GM23338 (cell line): ENCODE measurements around the gene GALNT13. TPM values are rescaled to one million over a fixed set of nuclear protein-coding genes. Genes with fewer than 3 reads are reported as not detected.

Experiments used
- ATAC-seq: fragments of 200-7000 bp; cut with Tn5 transposase; 3 replicates; pipeline ENCODE4 v1.9.1; 2020
- DNase-seq: peaks from one replicate; pipeline ENCODE4 v3.0.0-alpha.2; 2015; ENCODE audit warnings: low spot score
- H2AFZ ChIP-seq: fragments of 200-600 bp; sonication (generic); 2 replicates; pipeline ENCODE4 v1.8.0; 2016; ENCODE audit warnings: antibody characterized with exemption, mild to moderate bottlenecking, moderate library complexity
- H3F3A ChIP-seq: fragments of 200-600 bp; sonication (generic); replicated peaks from 2 replicates; pipeline ENCODE4 v1.8.0; 2017; ENCODE audit warnings: antibody characterized with exemption, mixed run types, low read depth
- H3K27ac ChIP-seq: fragments of 200-600 bp; sonication (generic); 2 replicates; pipeline ENCODE4 v1.6.1; 2016; ENCODE audit warnings: low read depth
- H3K27me3 ChIP-seq: fragments of 200-600 bp; sonication (generic); 2 replicates; pipeline ENCODE4 v1.8.0; 2016; ENCODE audit warnings: mild to moderate bottlenecking, mixed run types, moderate library complexity; ENCODE audit not compliant: insufficient read depth
- H3K36me3 ChIP-seq: fragments of 200-600 bp; sonication (generic); 2 replicates; pipeline ENCODE4 v1.8.0; 2016; ENCODE audit warnings: mild to moderate bottlenecking; ENCODE audit not compliant: insufficient read depth
- H3K4me1 ChIP-seq: fragments of 200-600 bp; sonication (generic); 2 replicates; pipeline ENCODE4 v1.8.0; 2016; ENCODE audit warnings: mild to moderate bottlenecking, moderate library complexity; ENCODE audit not compliant: insufficient read depth
- H3K4me2 ChIP-seq: fragments of 200-600 bp; sonication (generic); 2 replicates; pipeline ENCODE4 v1.7.1; 2017; ENCODE audit warnings: mixed run types
- H3K4me3 ChIP-seq: fragments of 200-600 bp; sonication (generic); 2 replicates; pipeline ENCODE4 v1.6.1; 2016; ENCODE audit warnings: mixed run types
- H3K79me2 ChIP-seq: fragments of 200-600 bp; sonication (generic); replicated peaks from 2 replicates; pipeline ENCODE4 v1.8.0; 2017; ENCODE audit warnings: mild to moderate bottlenecking; ENCODE audit not compliant: insufficient read depth
- H3K9me2 ChIP-seq: fragments of 200-600 bp; sonication (generic); 2 replicates; pipeline ENCODE4 v1.8.0; 2017; ENCODE audit not compliant: insufficient read depth
- H4K20me1 ChIP-seq: fragments of 200-600 bp; sonication (generic); replicated peaks from 2 replicates; pipeline ENCODE4 v1.8.0; 2017; ENCODE audit warnings: mild to moderate bottlenecking; ENCODE audit not compliant: insufficient read depth
- H3K27ac Mint-ChIP-seq: 2 replicates; pipeline ENCODE4 v1.8.0; 2020; ENCODE audit warnings: inconsistent platforms, mild to moderate bottlenecking, moderate library complexity, mixed read lengths
- H3K27me3 Mint-ChIP-seq: 3 replicates; pipeline ENCODE4 v1.8.0; 2022; ENCODE audit warnings: low read depth, mild to moderate bottlenecking, moderate library complexity, mixed read lengths, inconsistent platforms; ENCODE audit not compliant: insufficient read depth, poor library complexity
- H3K36me3 Mint-ChIP-seq: 3 replicates; pipeline ENCODE4 v1.8.0; 2021; ENCODE audit warnings: low read depth, mild to moderate bottlenecking, inconsistent platforms, moderate library complexity, mixed read lengths
- H3K4me1 Mint-ChIP-seq: 3 replicates; pipeline ENCODE4 v1.8.0; 2020; ENCODE audit warnings: mild to moderate bottlenecking, inconsistent platforms, mixed read lengths
- H3K4me3 Mint-ChIP-seq: 3 replicates; pipeline ENCODE4 v1.8.0; 2021; ENCODE audit warnings: moderate library complexity, mild to moderate bottlenecking, inconsistent platforms, mixed read lengths
- H3K9me3 Mint-ChIP-seq: 3 replicates; pipeline ENCODE4 v1.8.0; 2020; ENCODE audit warnings: moderate library complexity, mild to moderate bottlenecking, inconsistent platforms, mixed read lengths
- CREB1 ChIP-seq: fragments of 250-450 bp; sonication (Bioruptor Pico); IDR thresholded peaks from 2 replicates; pipeline ENCODE4 v1.5.0; 2020; ENCODE audit warnings: low read depth, mild to moderate bottlenecking, moderate library complexity
- CTCF ChIP-seq, 2 experiments: fragments of 200-600 bp in 1 of 2; sonication (generic) in 1 of 2; conservative IDR thresholded peaks; 2 replicates each; pipeline versions ENCODE4 v1.5.1 to v1.6.1; 2016 to 2017; ENCODE audit warnings: antibody characterized with exemption in 2 of 2, low read depth in 2 of 2, mild to moderate bottlenecking in 2 of 2, moderate library complexity in 1 of 2
- EZH2 ChIP-seq: fragments of 200-600 bp; sonication (generic); IDR thresholded peaks from one replicate; pipeline ENCODE4 v1.8.0; 2017; ENCODE audit warnings: antibody characterized with exemption, mild to moderate bottlenecking, low read depth; ENCODE audit not compliant: unreplicated experiment
- EZH2phosphoT487 ChIP-seq: fragments of 200-600 bp; sonication (generic); IDR thresholded peaks from one replicate; pipeline ENCODE4 v1.8.1; 2018; ENCODE audit warnings: antibody characterized with exemption; ENCODE audit not compliant: unreplicated experiment
- JUNB ChIP-seq: IDR thresholded peaks from one replicate; pipeline ENCODE4 v1.6.1; 2016; ENCODE audit warnings: antibody characterized with exemption; ENCODE audit not compliant: unreplicated experiment
- NANOG ChIP-seq: IDR thresholded peaks from 2 replicates; pipeline ENCODE4 v1.6.1; 2016; ENCODE audit warnings: antibody characterized with exemption, borderline replicate concordance
- POLR2AphosphoS5 ChIP-seq: IDR thresholded peaks from 2 replicates; pipeline ENCODE4 v1.6.1; 2016; ENCODE audit warnings: antibody characterized with exemption, low read depth
- REST ChIP-seq: IDR thresholded peaks from one replicate; pipeline ENCODE4 v1.6.1; 2018; ENCODE audit warnings: antibody characterized with exemption; ENCODE audit not compliant: unreplicated experiment
- STAT1 ChIP-seq: IDR thresholded peaks from one replicate; pipeline ENCODE4 v1.6.1; 2016; ENCODE audit warnings: antibody characterized with exemption; ENCODE audit not compliant: unreplicated experiment
- ZNF114 ChIP-seq: fragments of 250-450 bp; sonication (Bioruptor Pico); IDR thresholded peaks from 2 replicates; pipeline ENCODE4 v1.5.0; 2020; ENCODE audit warnings: mild to moderate bottlenecking, moderate library complexity
- ZNF331 ChIP-seq: fragments of 250-450 bp; sonication (Bioruptor Pico); IDR thresholded peaks from 2 replicates; pipeline ENCODE4 v1.5.0; 2020; ENCODE audit warnings: low read depth, mild to moderate bottlenecking, moderate library complexity
- ZNF462 ChIP-seq: fragments of 250-450 bp; sonication (Bioruptor Pico); IDR thresholded peaks from 2 replicates; pipeline ENCODE4 v1.5.0; 2020; ENCODE audit warnings: mild to moderate bottlenecking, moderate library complexity
- polyA plus RNA-seq: library from polyadenylated mRNA; unstranded; fragments of >200 nt; fragmentation: Nextera tagmentation; extraction: Ambion mirVana; gene quantifications from 2 replicates; pipeline ENCODE4 v1.2.1, GENCODE V29; 2016
- total RNA-seq: library from RNA; depleted of rRNA; stranded (reverse); fragments of >200 nt; shearing (Covaris generic); gene quantifications from 2 replicates; pipeline ENCODE4 v1.2.3, GENCODE V29; 2014
- TF ChIP-seq, protein P1 (sequence below): IDR thresholded peaks from 2 replicates; pipeline ENCODE4 v1.6.1; 2016; ENCODE audit warnings: antibody characterized with exemption

Gene GALNT13
- total and polyA plus RNA-seq, 2 experiments from 2014 or later = 3.5 to 5.2 TPM

DNA sequence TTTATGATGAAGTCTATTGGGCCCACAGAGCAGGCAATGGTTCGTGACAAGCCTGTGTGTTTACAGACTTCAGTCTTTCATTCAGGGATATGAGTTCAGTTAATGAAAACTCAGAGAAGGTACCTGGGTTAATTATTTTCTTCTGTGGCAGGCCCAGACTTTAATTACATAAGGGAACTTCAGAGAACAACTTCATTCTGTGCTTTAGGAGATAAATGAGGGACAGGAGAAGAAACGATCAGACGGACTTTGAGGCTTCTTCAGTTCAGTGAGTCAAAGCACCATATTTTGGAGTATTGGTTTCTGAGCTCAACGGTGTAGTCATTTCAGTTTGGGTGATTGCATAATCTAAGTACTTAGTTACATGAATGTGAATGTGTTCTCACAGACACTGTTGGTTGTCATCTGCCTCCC is 623.7 kb downstream of the GALNT13 start:
- H3K9me2 ChIP-seq = peaks cover 5% of the 10 kb centered on the region; the same call in 1 of the 2 replicates
- Mint-ChIP-seq H3K27me3 (no peaks in the 10 kb centered on the region), H3K36me3 (no peaks in the 10 kb centered on the region), H3K27ac (no peak overlapping the region), H3K4me3 (no peak overlapping the region), H3K9me3 (no peaks in the 10 kb centered on the region; the same call in 1 of the 3 replicates), H3K4me1 (peaks cover 2% of the 10 kb centered on the region; the same call in 2 of the 3 replicates)
- DNase-seq = no peak
- H3K27me3 ChIP-seq = no peaks in the 10 kb centered on the region
- TF ChIP-seq ZNF331 (CRISPR knock-in tag) = no peak
- no peak for TF ChIP-seq STAT1
- TF ChIP-seq, protein P1, sequence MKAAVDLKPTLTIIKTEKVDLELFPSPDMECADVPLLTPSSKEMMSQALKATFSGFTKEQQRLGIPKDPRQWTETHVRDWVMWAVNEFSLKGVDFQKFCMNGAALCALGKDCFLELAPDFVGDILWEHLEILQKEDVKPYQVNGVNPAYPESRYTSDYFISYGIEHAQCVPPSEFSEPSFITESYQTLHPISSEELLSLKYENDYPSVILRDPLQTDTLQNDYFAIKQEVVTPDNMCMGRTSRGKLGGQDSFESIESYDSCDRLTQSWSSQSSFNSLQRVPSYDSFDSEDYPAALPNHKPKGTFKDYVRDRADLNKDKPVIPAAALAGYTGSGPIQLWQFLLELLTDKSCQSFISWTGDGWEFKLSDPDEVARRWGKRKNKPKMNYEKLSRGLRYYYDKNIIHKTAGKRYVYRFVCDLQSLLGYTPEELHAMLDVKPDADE = no peak
- TF ChIP-seq CTCF (conservative IDR thresholded peaks at IDR 0.05; ENCODE audit: low read depth in 2 of 2) = no peak
- no peak for TF ChIP-seq EZH2
- TF ChIP-seq ZNF462 = no peak
- no peak for TF ChIP-seq NANOG
- TF ChIP-seq ZNF114 (CRISPR knock-in tag) = no peak
- TF ChIP-seq CREB1 (CRISPR knock-in tag) = no peak
- TF ChIP-seq EZH2phosphoT487 = no peak
- TF ChIP-seq REST = no peak
- TF ChIP-seq JUNB = no peak
- TF ChIP-seq POLR2AphosphoS5 = no peak
- no peak overlapping the region for H2AFZ ChIP-seq
- no peaks in the 10 kb centered on the region for H3K4me1 ChIP-seq
- H3K79me2 ChIP-seq = no peaks in the 10 kb centered on the region
- no peaks in the 10 kb centered on the region for H3K36me3 ChIP-seq
- ATAC-seq = no peak
- H4K20me1 ChIP-seq = no peaks in the 10 kb centered on the region
- no peak overlapping the region for H3K4me3 ChIP-seq
- no peak overlapping the region for H3K27ac ChIP-seq
- no peaks in the 10 kb centered on the region for H3F3A ChIP-seq
- H3K4me2 ChIP-seq = no peak overlapping the region
